IPS DF 6.9 (cell line): ENCODE data around the gene ADAMTSL1.

ENCODE experiments used
- DNase-seq: peaks from one replicate; pipeline ENCODE4 v3.0.0-alpha.2; 2013; ENCODE audit warnings: low read depth, low spot score
- H3K27ac ChIP-seq: one replicate; pipeline ENCODE4 v1.5.1; 2013; ENCODE audit warnings: low read length, control low read depth
- H3K27me3 ChIP-seq: 2 replicates; pipeline ENCODE4 v1.6.1; 2013; ENCODE audit warnings: mild to moderate bottlenecking, low read length; ENCODE audit not compliant: control insufficient read depth, insufficient read depth
- H3K36me3 ChIP-seq: 2 replicates; pipeline ENCODE4 v1.6.1; 2013; ENCODE audit warnings: low read length; ENCODE audit not compliant: control insufficient read depth, insufficient read depth
- H3K4me1 ChIP-seq: 2 replicates; pipeline ENCODE4 v1.6.1; 2013; ENCODE audit warnings: low read length; ENCODE audit not compliant: control insufficient read depth, insufficient read depth
- H3K4me3 ChIP-seq: 2 replicates; pipeline ENCODE4 v1.5.1; 2013; ENCODE audit warnings: mild to moderate bottlenecking, low read length
- H3K9me3 ChIP-seq: 2 replicates; pipeline ENCODE4 v1.6.1; 2013; ENCODE audit warnings: low read length, inconsistent platforms; ENCODE audit not compliant: control insufficient read depth, insufficient read depth
- WGBS: extraction: QIAGEN DNeasy Blood & Tissue Kit; methylation state at CpG from one replicate; pipeline ENCODE4 v1.1.7; 2013; ENCODE audit warnings: mixed read lengths, missing lambda C conversion rate; ENCODE audit not compliant: insufficient read length, insufficient coverage; 5-methylcytosine and 5-hydroxymethylcytosine counted together

ADAMTSL1 gene

DNA sequence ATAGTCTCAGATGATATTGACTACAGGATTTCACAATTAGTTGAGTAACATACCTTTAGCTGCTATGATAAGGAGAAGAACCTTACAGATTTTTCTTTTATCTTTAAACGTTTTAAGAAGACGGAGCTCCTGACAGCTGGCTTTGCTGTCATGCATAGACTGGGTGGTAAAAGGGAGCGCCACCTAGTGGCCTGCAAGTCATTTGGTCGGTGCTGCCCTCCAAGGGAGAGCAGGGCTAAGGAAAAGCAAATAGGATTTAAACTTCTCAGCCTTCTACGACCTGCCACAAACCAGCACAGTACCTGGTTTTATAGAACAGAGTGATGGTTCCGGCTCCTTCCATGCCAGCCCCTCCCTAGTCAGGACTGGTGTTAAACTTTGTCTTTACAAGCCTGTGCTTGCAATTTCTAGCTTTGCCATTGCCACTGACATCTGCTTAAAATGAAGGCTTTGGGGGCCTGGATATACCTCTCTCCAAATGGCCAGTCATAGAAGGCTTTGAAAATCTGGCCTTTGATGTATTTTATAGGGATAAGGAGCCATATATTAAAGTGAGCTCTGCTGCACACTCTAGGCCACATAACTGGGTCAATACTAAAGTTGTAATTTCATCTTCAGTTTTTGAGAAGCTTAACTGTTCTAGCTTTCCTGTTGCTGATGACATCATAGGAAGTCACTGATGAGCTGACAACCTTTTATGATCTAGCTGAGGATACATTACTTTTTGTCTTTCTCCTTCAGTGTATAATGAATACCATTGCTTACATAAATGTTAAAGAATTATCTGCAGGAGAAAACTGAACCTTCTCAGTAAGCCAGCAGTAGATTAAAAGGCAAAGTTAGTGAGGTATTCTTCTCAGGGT is 31.1 kb upstream of the ADAMTSL1 start:
- Histone ChIP-seq H3K4me1 (0 out of 2 replicates have a peak, but pooled peaks cover under 1% of the 10 kb centered on the region), H3K27me3 (no peaks in the 10 kb centered on the region), H3K4me3 (no peak overlapping the region), H3K27ac (no peak overlapping the region), H3K9me3 (no peaks in the 10 kb centered on the region), H3K36me3 (no peaks in the 10 kb centered on the region)
- DNase-seq = peak; percentile 71
- WGBS = no CpG with 5 or more reads among the region's 6 CpGs

- H3K9me3 ChIP-seq = no peaks in the 10 kb centered on the region
- H3K4me3 ChIP-seq = no peak overlapping the region
- no peaks in the 10 kb centered on the region for H3K36me3 ChIP-seq
- no peak for DNase-seq
- no peaks in the 10 kb centered on the region for H3K27me3 ChIP-seq
- no CpG with 5 or more reads among the region's 4 CpGs for WGBS
- H3K27ac ChIP-seq = no peak overlapping the region
- no peaks in the 10 kb centered on the region for H3K4me1 ChIP-seq
Measured at GRCh38 chr9:18447131-18447530, 26.8 kb upstream of the ADAMTSL1 start.

DNA sequence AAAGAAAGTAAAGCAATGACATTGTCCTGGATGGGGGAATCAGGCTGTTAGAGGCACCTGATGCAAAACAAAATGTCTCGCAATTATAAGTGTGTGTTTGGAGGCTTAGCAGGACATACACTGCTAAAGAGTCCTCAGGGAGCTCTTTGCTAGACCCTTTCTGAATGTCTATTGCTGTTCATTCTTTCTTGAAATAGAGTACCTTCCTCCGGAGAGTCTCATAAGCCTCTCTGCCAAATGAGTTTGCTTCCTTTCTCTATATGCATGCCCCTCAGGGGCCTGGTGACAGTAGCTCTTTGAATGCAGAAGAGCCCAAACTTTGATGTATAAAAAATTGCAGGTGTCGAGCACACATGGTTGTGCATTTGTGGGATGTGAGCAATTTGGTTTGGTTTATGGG is 26.4 kb upstream of the ADAMTSL1 start:
- DNase-seq = no peak
- WGBS = no CpG with 5 or more reads among the region's 3 CpGs
- Histone ChIP-seq H3K4me3 (no peak overlapping the region), H3K27me3 (no peaks in the 10 kb centered on the region), H3K27ac (no peak overlapping the region), H3K4me1 (no peaks in the 10 kb centered on the region), H3K36me3 (no peaks in the 10 kb centered on the region), H3K9me3 (no peaks in the 10 kb centered on the region)

DNA sequence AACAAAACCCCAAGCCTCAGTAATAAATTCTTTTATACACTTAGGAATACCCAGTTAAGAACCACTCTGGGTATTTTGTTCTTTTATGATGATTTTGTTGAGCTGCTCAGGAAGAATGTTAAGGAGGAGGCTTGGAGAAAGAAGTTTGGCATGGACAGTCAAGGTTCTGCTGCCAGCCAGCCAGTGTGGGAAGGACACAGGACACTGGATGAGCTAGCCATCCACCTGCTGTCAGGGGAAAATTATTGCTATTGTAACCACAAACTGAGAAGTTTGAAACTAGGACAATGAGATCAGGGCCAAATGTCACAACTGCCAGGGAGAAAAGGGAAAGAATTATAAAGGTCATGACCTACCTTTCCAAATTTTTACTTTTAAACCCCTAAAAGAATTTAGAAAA is 25.9 kb upstream of the ADAMTSL1 start:
- Histone ChIP-seq H3K27me3 (no peaks in the 10 kb centered on the region), H3K9me3 (no peaks in the 10 kb centered on the region), H3K27ac (no peak overlapping the region), H3K4me1 (no peaks in the 10 kb centered on the region), H3K36me3 (no peaks in the 10 kb centered on the region), H3K4me3 (no peak overlapping the region)
- no peak for DNase-seq

DNA sequence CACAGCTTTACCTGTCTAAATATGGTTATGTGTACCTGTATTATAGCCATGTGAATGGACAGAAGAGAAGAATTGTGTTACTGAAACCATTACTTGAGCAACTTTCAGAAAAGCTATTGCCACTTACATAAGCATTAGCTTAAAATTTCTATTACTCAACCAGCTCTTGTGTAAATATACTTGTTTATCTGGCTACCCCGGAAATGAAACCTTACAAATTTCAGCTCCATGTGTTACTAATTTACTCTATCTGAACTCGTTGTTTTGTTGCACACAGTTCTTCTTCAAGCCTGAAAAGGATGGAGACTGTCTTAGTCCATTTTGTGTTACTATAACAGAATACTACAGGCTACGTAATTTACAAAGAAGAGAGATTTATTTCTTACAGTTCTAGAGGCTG is 22.5 kb upstream of the ADAMTSL1 start:
- DNase-seq = no peak
- no CpG with 5 or more reads among the region's 3 CpGs for WGBS
- no peaks in the 10 kb centered on the region for H3K9me3 ChIP-seq
- H3K36me3 ChIP-seq = no peaks in the 10 kb centered on the region
- H3K4me3 ChIP-seq = no peak overlapping the region
- H3K27me3 ChIP-seq = no peaks in the 10 kb centered on the region
- no peaks in the 10 kb centered on the region for H3K4me1 ChIP-seq
- no peak overlapping the region for H3K27ac ChIP-seq

DNA sequence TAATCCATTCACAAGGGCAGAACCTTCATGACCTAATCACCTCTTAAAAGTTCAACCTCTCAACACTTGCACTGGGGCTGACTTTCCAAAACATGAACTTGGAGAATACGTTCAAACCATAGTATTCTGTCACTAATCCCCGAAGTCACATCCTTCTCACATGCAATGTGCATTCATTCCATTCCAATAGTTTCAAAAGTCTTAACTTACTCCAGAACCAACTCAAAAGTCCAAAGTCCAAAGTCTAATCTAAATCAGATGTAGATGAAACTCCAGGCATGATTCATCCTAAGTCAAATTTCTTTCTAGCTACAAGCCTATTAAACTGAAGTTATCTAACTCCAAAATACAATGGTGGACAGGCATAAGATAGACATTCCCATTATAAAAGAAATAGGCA is 21.7 kb upstream of the ADAMTSL1 start:
- Histone ChIP-seq H3K36me3 (no peaks in the 10 kb centered on the region), H3K9me3 (no peaks in the 10 kb centered on the region), H3K27ac (no peak overlapping the region), H3K4me1 (no peaks in the 10 kb centered on the region), H3K27me3 (no peaks in the 10 kb centered on the region), H3K4me3 (no peak overlapping the region)
- no CpG with 5 or more reads among the region's 2 CpGs for WGBS
- no peak for DNase-seq

DNA sequence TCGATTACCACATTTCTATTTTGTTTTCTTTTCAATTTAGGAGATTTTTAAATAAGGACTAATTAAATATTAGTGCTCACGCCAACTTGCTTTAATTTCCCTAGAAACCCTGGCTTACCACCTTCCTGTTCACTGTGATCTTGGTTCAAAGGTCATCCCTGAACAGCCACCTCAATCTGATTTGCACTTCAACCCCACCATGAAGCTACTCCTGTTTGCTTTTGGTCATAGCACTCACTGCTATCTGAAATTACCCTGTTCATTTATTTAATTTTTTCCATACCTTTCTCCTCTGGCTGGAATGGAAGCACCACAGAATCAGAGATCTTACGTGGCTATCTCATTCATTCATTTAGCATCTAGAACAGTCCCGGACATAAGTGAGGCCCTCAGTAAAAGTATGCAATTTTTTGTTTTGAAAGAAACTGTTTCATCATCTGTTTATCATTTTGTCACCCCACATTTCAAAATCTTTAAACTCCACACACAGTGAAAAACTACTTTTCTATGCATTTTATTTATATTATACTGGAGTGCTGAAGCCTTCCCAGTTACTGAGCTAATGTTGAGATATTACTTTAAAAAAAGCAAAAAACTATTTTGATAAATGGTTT is 17.2 kb upstream of the ADAMTSL1 start:
- no peaks in the 10 kb centered on the region for H3K4me1 ChIP-seq
- no CpG with 5 or more reads among the region's 4 CpGs for WGBS
- H3K27me3 ChIP-seq = no peaks in the 10 kb centered on the region
- no peak for DNase-seq
- no peaks in the 10 kb centered on the region for H3K9me3 ChIP-seq
- no peak overlapping the region for H3K27ac ChIP-seq
- H3K4me3 ChIP-seq = no peak overlapping the region
- H3K36me3 ChIP-seq = no peaks in the 10 kb centered on the region

DNA sequence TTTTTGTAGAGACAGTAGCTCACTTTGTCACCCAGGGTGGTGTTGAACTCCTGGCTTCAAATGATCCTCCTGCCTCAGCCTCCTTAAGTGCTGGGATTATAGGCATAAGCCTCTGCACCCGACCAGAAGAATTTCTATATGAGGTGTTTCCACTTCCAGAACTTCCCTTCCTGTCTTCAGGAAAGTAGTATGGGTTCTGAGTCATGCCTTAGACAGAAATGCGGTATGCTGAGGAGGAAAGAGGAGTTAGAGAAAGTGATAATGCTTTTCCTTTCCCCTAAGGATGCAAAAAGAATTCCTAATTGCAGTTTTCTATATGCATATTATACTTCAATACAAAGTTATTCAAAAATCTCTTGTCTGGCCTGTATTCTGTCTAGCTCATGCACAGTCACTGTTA is 16.4 kb upstream of the ADAMTSL1 start:
- Histone ChIP-seq H3K4me3 (no peak overlapping the region), H3K27ac (no peak overlapping the region), H3K36me3 (no peaks in the 10 kb centered on the region), H3K9me3 (no peaks in the 10 kb centered on the region), H3K4me1 (no peaks in the 10 kb centered on the region), H3K27me3 (no peaks in the 10 kb centered on the region)
- WGBS = no CpG with 5 or more reads among the region's 2 CpGs
- no peak for DNase-seq

GRCh38 chr9:18459962-18460584 is 13.9 kb upstream of the ADAMTSL1 start:
- Histone ChIP-seq H3K4me3 (no peak overlapping the region), H3K4me1 (no peaks in the 10 kb centered on the region), H3K27ac (no peak overlapping the region), H3K9me3 (no peaks in the 10 kb centered on the region), H3K36me3 (no peaks in the 10 kb centered on the region), H3K27me3 (no peaks in the 10 kb centered on the region)
- WGBS = no CpG with 5 or more reads among the region's 7 CpGs
- no peak for DNase-seq

DNA sequence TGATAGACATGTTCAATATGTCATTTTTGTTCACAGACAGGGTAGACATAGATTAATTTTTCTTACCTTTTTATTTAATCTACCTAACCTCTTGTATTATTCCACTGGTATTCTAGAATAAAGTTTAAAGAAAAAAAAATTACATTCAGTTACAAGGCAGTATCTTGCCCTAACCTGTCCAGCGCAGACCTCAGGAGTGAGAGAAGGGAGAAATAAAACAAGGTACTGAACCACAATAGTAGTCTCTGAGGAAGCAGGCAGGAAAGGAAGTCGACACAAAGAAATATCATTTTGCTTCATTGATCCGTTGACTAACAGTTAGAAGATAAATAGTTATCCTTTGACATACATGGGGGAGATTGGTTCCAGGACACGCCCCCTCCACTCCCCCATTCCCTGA is 12.5 kb upstream of the ADAMTSL1 start:
- Histone ChIP-seq H3K27me3 (no peaks in the 10 kb centered on the region), H3K36me3 (no peaks in the 10 kb centered on the region)
- WGBS = no CpG with 5 or more reads among the region's 4 CpGs

More for the DNA sequence above, 12.5 kb upstream of the ADAMTSL1 start:
- Histone ChIP-seq H3K4me1 (no peaks in the 10 kb centered on the region), H3K27ac (no peak overlapping the region), H3K4me3 (no peak overlapping the region), H3K9me3 (no peaks in the 10 kb centered on the region)
- no peak for DNase-seq
